ENCODE data around the gene EVX2.

The EVX2 gene

GRCh38 chr2:176027806-176028205 lies 56.0 kb downstream of the EVX2 start:
- no peak for DNase-seq (ENCODE audit: low read depth)
- no peak for TF ChIP-seq CTCF (IDR thresholded peaks at IDR 0.05; ENCODE audit: insufficient read depth, low read depth, low read length, missing control alignments)
- no peak overlapping the region for H3K4me3 ChIP-seq (ENCODE audit: low read length)
